Epithelial cell of proximal tubule (primary cell): ENCODE measurements around the gene SCNN1G. TPM values are rescaled to one million over a fixed set of nuclear protein-coding genes. Genes with fewer than 3 reads are reported as not detected.

Source experiments
- DNase-seq: peaks from one replicate; pipeline ENCODE4 v3.0.0-alpha.2; 2011; ENCODE audit warnings: low read depth
- H3K4me3 ChIP-seq: 2 replicates; pipeline ENCODE4 v1.5.1; 2011; ENCODE audit warnings: low read depth, mild to moderate bottlenecking, low read length
- total RNA-seq: library from RNA; depleted of rRNA; stranded (reverse); fragments of >200 nt; gene quantifications from 2 replicates; pipeline ENCODE4 v1.2.3, GENCODE V29; 2015
- TF ChIP-seq, protein P1 (sequence below): conservative IDR thresholded peaks from 2 replicates; pipeline ENCODE4 v1.5.1; 2012; ENCODE audit warnings: low read depth, mild to moderate bottlenecking, low read length

SCNN1G gene
- total RNA-seq, 1 donor from 2014 or later = 0.17 TPM

DNA sequence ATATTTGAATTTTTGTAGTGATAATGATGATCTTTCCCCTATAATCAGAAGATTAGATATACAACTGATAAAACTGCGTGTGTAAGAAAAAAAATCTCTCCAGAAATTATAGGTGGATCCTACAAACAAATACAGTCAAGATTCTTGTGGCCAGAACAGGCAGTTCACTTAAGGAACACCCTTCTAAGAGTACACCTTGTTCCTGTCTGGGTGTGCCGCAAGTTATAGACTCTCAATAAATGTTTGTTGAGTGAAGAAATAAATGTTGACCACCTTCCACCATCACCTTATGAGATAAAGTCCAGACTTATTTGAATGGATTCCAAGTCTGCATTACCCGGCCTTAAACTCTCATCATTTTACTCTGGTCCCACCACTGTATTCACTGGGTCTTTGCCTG is 73.9 kb downstream of the SCNN1G start:
- H3K4me3 ChIP-seq = no peak overlapping the region
- TF ChIP-seq, protein P1, sequence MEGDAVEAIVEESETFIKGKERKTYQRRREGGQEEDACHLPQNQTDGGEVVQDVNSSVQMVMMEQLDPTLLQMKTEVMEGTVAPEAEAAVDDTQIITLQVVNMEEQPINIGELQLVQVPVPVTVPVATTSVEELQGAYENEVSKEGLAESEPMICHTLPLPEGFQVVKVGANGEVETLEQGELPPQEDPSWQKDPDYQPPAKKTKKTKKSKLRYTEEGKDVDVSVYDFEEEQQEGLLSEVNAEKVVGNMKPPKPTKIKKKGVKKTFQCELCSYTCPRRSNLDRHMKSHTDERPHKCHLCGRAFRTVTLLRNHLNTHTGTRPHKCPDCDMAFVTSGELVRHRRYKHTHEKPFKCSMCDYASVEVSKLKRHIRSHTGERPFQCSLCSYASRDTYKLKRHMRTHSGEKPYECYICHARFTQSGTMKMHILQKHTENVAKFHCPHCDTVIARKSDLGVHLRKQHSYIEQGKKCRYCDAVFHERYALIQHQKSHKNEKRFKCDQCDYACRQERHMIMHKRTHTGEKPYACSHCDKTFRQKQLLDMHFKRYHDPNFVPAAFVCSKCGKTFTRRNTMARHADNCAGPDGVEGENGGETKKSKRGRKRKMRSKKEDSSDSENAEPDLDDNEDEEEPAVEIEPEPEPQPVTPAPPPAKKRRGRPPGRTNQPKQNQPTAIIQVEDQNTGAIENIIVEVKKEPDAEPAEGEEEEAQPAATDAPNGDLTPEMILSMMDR = no peak
- no peak for DNase-seq

- no peak overlapping the region for H3K4me3 ChIP-seq
- TF ChIP-seq, protein P1 = no peak
- DNase-seq = no peak
These were observed 75.1 kb downstream of the SCNN1G start for GRCh38 chr16:23257682-23258081.

GRCh38 chr16:23258919-23259237 is 76.3 kb downstream of the SCNN1G start:
- DNase-seq = no peak
- H3K4me3 ChIP-seq = no peak overlapping the region
- TF ChIP-seq, protein P1 = no peak

Other genes starting within 250 kb of the SCNN1G start
- gene USP31, start 33.3 kb upstream of the SCNN1G start, total RNA-seq = 10.6 and 11.8 TPM in 2 replicates
- 0.07 and 0.17 TPM in 2 replicates for gene SCNN1B, start 119.6 kb downstream of the SCNN1G start, total RNA-seq